Measurements from ENCODE around the gene CFAP221.

CFAP221 gene

GRCh38 chr2:119531292-119531691 is 13.0 kb upstream of the CFAP221 start:
- no peak for TF ChIP-seq CTCF (IDR thresholded peaks at IDR 0.05; ENCODE audit: insufficient read depth, low read depth, low read length, missing control alignments)
- H3K4me3 ChIP-seq (ENCODE audit: low read depth, low read length), result no peak overlapping the region
- no peak for DNase-seq (ENCODE audit: low read depth)

- no peak overlapping the region for H3K4me3 ChIP-seq (ENCODE audit: low read depth, low read length)
- DNase-seq (ENCODE audit: low read depth), result no peak
- no peak for TF ChIP-seq CTCF (IDR thresholded peaks at IDR 0.05; ENCODE audit: insufficient read depth, low read depth, low read length, missing control alignments)
Observed at GRCh38 chr2:119533560-119533959, 10.7 kb upstream of the CFAP221 start.

- H3K4me3 ChIP-seq (ENCODE audit: low read depth, low read length), result no peak overlapping the region
- DNase-seq (ENCODE audit: low read depth), result no peak
- no peak for TF ChIP-seq CTCF (IDR thresholded peaks at IDR 0.05; ENCODE audit: insufficient read depth, low read depth, low read length, missing control alignments)
Observed at GRCh38 chr2:119536211-119536610, 8.0 kb upstream of the CFAP221 start.

GRCh38 chr2:119536707-119537106 is 7.5 kb upstream of the CFAP221 start:
- no peak for TF ChIP-seq CTCF (IDR thresholded peaks at IDR 0.05; ENCODE audit: insufficient read depth, low read depth, low read length, missing control alignments)
- no peak overlapping the region for H3K4me3 ChIP-seq (ENCODE audit: low read depth, low read length)
- no peak for DNase-seq (ENCODE audit: low read depth)

GRCh38 chr2:119537792-119538191 is 6.5 kb upstream of the CFAP221 start:
- DNase-seq (ENCODE audit: low read depth), result no peak
- no peak for TF ChIP-seq CTCF (IDR thresholded peaks at IDR 0.05; ENCODE audit: insufficient read depth, low read depth, low read length, missing control alignments)
- H3K4me3 ChIP-seq (ENCODE audit: low read depth, low read length), result no peak overlapping the region

GRCh38 chr2:119541476-119541875 is 2.8 kb upstream of the CFAP221 start:
- no peak overlapping the region for H3K4me3 ChIP-seq (ENCODE audit: low read depth, low read length)
- no peak for TF ChIP-seq CTCF (IDR thresholded peaks at IDR 0.05; ENCODE audit: insufficient read depth, low read depth, low read length, missing control alignments)
- DNase-seq (ENCODE audit: low read depth), result no peak

- TF ChIP-seq CTCF (IDR thresholded peaks at IDR 0.05; ENCODE audit: insufficient read depth, low read depth, low read length, missing control alignments), result no peak
- no peak overlapping the region for H3K4me3 ChIP-seq (ENCODE audit: low read depth, low read length)
- DNase-seq (ENCODE audit: low read depth), result no peak
Observed at GRCh38 chr2:119544939-119545475, 758 bp downstream of the CFAP221 start.

Measured in GM12865 (cell line).